ENCODE results near the gene LRRC1.

LRRC1 gene

GRCh38 chr6:53818858-53819609 is 24.2 kb downstream of the LRRC1 start:
- DNase-seq = no peak

GRCh38 chr6:53822401-53823125 is 27.8 kb downstream of the LRRC1 start:
- no peak for DNase-seq

GRCh38 chr6:53824714-53825113 is 29.9 kb downstream of the LRRC1 start:
- no peak for DNase-seq

GRCh38 chr6:53825532-53826321 is 30.9 kb downstream of the LRRC1 start:
- DNase-seq = no peak

- no peak for DNase-seq
These were observed 32.7 kb downstream of the LRRC1 start for GRCh38 chr6:53827531-53827930.

- no peak for DNase-seq
These were observed 33.4 kb downstream of the LRRC1 start for GRCh38 chr6:53828215-53828614.

- no peak for DNase-seq
These were observed 34.3 kb downstream of the LRRC1 start for GRCh38 chr6:53828966-53829697.

- no peak for DNase-seq
These were observed 35.0 kb downstream of the LRRC1 start for GRCh38 chr6:53829698-53830221.

GRCh38 chr6:53830366-53830765 is 35.6 kb downstream of the LRRC1 start:
- no peak for DNase-seq

GRCh38 chr6:53831081-53831869 is 36.5 kb downstream of the LRRC1 start:
- no peak for DNase-seq

GRCh38 chr6:53831936-53832660 is 37.3 kb downstream of the LRRC1 start:
- no peak for DNase-seq

- DNase-seq = no peak
These were observed 38.4 kb downstream of the LRRC1 start for GRCh38 chr6:53833155-53833554.

- no peak for DNase-seq
These were observed 39.3 kb downstream of the LRRC1 start for GRCh38 chr6:53834132-53834531.

- DNase-seq = no peak
These were observed 43.3 kb downstream of the LRRC1 start for GRCh38 chr6:53837865-53838769.

GRCh38 chr6:53840027-53840426 is 45.2 kb downstream of the LRRC1 start:
- DNase-seq = no peak

- DNase-seq = no peak
These were observed 50.7 kb downstream of the LRRC1 start for GRCh38 chr6:53845280-53846195.

GRCh38 chr6:53846250-53846649 is 51.4 kb downstream of the LRRC1 start:
- no peak for DNase-seq

GRCh38 chr6:53847796-53848314 is 53.0 kb downstream of the LRRC1 start:
- DNase-seq = no peak

- DNase-seq = no peak
These were observed 55.7 kb downstream of the LRRC1 start for GRCh38 chr6:53850527-53850926.
